ENCODE results near the gene RAD51AP2. TPM values are rescaled to one million over a fixed set of nuclear protein-coding genes. Genes with fewer than 3 reads are reported as not detected.
A peak's percentile ranks its signal among the peaks of the same experiment; 100 is the strongest.

The RAD51AP2 gene
- total and polyA plus RNA-seq, 2 of the 13 experiments (the other 11 are each of a cell fraction or from before 2014, with no cell fraction given) = 0.11 to 0.12 TPM

DNA sequence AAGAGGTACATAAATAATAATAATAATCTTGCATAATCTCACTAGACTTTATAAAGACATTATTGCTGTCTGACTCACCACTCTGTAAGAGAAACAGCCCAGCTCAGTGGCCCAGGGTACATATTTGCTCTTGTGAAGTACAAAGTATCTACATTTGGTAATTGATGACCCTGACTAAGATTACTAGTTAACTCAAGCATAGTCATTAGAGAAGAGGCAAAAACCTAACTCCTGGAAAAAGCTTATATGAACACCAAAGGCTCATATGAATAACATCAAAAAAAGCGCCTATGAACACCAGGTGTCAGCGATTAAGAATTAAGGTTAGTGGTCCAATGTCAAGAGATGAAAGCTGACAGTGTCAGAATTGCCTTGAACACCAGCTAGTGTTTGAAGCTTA lies 38.4 kb downstream of the RAD51AP2 start (continued):
- TF ChIP-seq TCF7 (IDR thresholded peaks at IDR 0.05; ENCODE audit: low read depth) = peak; percentile 85
- TF ChIP-seq, protein P1, sequence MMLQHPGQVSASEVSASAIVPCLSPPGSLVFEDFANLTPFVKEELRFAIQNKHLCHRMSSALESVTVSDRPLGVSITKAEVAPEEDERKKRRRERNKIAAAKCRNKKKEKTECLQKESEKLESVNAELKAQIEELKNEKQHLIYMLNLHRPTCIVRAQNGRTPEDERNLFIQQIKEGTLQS (CRISPR knock-in tag; IDR thresholded peaks at IDR 0.05) = peak; percentile 91
- TF ChIP-seq, protein P2, sequence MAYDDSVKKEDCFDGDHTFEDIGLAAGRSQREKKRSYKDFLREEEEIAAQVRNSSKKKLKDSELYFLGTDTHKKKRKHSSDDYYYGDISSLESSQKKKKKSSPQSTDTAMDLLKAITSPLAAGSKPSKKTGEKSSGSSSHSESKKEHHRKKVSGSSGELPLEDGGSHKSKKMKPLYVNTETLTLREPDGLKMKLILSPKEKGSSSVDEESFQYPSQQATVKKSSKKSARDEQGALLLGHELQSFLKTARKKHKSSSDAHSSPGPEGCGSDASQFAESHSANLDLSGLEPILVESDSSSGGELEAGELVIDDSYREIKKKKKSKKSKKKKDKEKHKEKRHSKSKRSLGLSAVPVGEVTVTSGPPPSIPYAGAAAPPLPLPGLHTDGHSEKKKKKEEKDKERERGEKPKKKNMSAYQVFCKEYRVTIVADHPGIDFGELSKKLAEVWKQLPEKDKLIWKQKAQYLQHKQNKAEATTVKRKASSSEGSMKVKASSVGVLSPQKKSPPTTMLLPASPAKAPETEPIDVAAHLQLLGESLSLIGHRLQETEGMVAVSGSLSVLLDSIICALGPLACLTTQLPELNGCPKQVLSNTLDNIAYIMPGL (CRISPR knock-in tag; IDR thresholded peaks at IDR 0.05; ENCODE audit: borderline replicate concordance in 1 of 2, low read depth in 1 of 2) = 0 out of 4 replicates have a peak, but pooled peaks of 1 of the 2 experiments have one; percentile 29
- no peak for TF ChIP-seq U2AF1 (optimal IDR thresholded peaks at IDR 0.05; ENCODE audit: low read depth, low read length)
- TF ChIP-seq, protein P3, sequence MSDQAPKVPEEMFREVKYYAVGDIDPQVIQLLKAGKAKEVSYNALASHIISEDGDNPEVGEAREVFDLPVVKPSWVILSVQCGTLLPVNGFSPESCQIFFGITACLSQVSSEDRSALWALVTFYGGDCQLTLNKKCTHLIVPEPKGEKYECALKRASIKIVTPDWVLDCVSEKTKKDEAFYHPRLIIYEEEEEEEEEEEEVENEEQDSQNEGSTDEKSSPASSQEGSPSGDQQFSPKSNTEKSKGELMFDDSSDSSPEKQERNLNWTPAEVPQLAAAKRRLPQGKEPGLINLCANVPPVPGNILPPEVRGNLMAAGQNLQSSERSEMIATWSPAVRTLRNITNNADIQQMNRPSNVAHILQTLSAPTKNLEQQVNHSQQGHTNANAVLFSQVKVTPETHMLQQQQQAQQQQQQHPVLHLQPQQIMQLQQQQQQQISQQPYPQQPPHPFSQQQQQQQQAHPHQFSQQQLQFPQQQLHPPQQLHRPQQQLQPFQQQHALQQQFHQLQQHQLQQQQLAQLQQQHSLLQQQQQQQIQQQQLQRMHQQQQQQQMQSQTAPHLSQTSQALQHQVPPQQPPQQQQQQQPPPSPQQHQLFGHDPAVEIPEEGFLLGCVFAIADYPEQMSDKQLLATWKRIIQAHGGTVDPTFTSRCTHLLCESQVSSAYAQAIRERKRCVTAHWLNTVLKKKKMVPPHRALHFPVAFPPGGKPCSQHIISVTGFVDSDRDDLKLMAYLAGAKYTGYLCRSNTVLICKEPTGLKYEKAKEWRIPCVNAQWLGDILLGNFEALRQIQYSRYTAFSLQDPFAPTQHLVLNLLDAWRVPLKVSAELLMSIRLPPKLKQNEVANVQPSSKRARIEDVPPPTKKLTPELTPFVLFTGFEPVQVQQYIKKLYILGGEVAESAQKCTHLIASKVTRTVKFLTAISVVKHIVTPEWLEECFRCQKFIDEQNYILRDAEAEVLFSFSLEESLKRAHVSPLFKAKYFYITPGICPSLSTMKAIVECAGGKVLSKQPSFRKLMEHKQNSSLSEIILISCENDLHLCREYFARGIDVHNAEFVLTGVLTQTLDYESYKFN (CRISPR knock-in tag; conservative IDR thresholded peaks at IDR 0.05) = peak; percentile 94
- 0 out of 2 replicates have a peak, but pooled peaks have one; percentile 41 for TF ChIP-seq MEF2D (CRISPR knock-in tag; IDR thresholded peaks at IDR 0.05)
- peak; percentile 84; the same call in 1 of the 2 replicates for TF ChIP-seq SOX5 (CRISPR knock-in tag; IDR thresholded peaks at IDR 0.05; ENCODE audit: borderline replicate concordance)
- TF ChIP-seq NFRKB (IDR thresholded peaks at IDR 0.05) = no peak
- TF ChIP-seq, protein P4, sequence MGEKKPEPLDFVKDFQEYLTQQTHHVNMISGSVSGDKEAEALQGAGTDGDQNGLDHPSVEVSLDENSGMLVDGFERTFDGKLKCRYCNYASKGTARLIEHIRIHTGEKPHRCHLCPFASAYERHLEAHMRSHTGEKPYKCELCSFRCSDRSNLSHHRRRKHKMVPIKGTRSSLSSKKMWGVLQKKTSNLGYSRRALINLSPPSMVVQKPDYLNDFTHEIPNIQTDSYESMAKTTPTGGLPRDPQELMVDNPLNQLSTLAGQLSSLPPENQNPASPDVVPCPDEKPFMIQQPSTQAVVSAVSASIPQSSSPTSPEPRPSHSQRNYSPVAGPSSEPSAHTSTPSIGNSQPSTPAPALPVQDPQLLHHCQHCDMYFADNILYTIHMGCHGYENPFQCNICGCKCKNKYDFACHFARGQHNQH (CRISPR knock-in tag; IDR thresholded peaks at IDR 0.05) = no peak
- no peak for TF ChIP-seq ZSCAN9 (CRISPR knock-in tag; IDR thresholded peaks at IDR 0.05; ENCODE audit: borderline replicate concordance)
- TF ChIP-seq, protein P5, sequence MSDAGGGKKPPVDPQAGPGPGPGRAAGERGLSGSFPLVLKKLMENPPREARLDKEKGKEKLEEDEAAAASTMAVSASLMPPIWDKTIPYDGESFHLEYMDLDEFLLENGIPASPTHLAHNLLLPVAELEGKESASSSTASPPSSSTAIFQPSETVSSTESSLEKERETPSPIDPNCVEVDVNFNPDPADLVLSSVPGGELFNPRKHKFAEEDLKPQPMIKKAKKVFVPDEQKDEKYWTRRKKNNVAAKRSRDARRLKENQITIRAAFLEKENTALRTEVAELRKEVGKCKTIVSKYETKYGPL (CRISPR knock-in tag; IDR thresholded peaks at IDR 0.05) = peak; percentile 72; the same call in 1 of the 2 replicates
- no peak for TF ChIP-seq ARID2 (CRISPR knock-in tag; IDR thresholded peaks at IDR 0.05; ENCODE audit: borderline replicate concordance)
- peak; percentile 72 for TF ChIP-seq BCL6 (CRISPR knock-in tag; IDR thresholded peaks at IDR 0.05)
- peak; percentile 67; the same call in 1 of the 2 replicates for TF ChIP-seq SIX1 (CRISPR knock-in tag; IDR thresholded peaks at IDR 0.05; ENCODE audit: borderline replicate concordance)
- no peak for TF ChIP-seq AKAP8 (CRISPR knock-in tag; IDR thresholded peaks at IDR 0.05)
- peak; percentile 74 for TF ChIP-seq ZNF614 (CRISPR knock-in tag; IDR thresholded peaks at IDR 0.05; ENCODE audit: borderline replicate concordance)
- TF ChIP-seq, protein P6, sequence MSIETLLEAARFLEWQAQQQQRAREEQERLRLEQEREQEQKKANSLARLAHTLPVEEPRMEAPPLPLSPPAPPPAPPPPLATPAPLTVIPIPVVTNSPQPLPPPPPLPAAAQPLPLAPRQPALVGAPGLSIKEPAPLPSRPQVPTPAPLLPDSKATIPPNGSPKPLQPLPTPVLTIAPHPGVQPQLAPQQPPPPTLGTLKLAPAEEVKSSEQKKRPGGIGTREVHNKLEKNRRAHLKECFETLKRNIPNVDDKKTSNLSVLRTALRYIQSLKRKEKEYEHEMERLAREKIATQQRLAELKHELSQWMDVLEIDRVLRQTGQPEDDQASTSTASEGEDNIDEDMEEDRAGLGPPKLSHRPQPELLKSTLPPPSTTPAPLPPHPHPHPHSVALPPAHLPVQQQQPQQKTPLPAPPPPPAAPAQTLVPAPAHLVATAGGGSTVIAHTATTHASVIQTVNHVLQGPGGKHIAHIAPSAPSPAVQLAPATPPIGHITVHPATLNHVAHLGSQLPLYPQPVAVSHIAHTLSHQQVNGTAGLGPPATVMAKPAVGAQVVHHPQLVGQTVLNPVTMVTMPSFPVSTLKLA (IDR thresholded peaks at IDR 0.05) = no peak
- TF ChIP-seq, protein P7, sequence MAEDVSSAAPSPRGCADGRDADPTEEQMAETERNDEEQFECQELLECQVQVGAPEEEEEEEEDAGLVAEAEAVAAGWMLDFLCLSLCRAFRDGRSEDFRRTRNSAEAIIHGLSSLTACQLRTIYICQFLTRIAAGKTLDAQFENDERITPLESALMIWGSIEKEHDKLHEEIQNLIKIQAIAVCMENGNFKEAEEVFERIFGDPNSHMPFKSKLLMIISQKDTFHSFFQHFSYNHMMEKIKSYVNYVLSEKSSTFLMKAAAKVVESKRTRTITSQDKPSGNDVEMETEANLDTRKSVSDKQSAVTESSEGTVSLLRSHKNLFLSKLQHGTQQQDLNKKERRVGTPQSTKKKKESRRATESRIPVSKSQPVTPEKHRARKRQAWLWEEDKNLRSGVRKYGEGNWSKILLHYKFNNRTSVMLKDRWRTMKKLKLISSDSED (CRISPR knock-in tag; IDR thresholded peaks at IDR 0.05) = no peak
- no peak for TF ChIP-seq SAFB2 (CRISPR knock-in tag; IDR thresholded peaks at IDR 0.05; ENCODE audit: borderline replicate concordance, low read depth)
- TF ChIP-seq ZNF709 (CRISPR knock-in tag; IDR thresholded peaks at IDR 0.05) = no peak

All from HepG2 (cell line).